Osteoblast (primary cell): Measurements from ENCODE around the gene CBX5. TPM values are rescaled to one million over a fixed set of nuclear protein-coding genes. Genes with fewer than 3 reads are reported as not detected.
A peak's percentile ranks its signal among the peaks of the same experiment; 100 is the strongest.

ENCODE experiments used
- DNase-seq: peaks from one replicate; pipeline ENCODE4 v3.0.0; 2011; ENCODE audit warnings: low spot score, mixed read lengths; ENCODE audit not compliant: insufficient read length; ENCODE audit errors: missing footprints
- H2AFZ ChIP-seq: 2 replicates; pipeline ENCODE4 v1.6.0; 2011; ENCODE audit warnings: mild to moderate bottlenecking, low read length
- H3K27ac ChIP-seq: 2 replicates; pipeline ENCODE4 v1.5.1; 2011; ENCODE audit warnings: mild to moderate bottlenecking, low read depth, low read length, moderate library complexity
- H3K27me3 ChIP-seq: 2 replicates; pipeline ENCODE4 v1.6.0; 2012; ENCODE audit warnings: mild to moderate bottlenecking, control low read depth, inconsistent platforms, low read length, moderate library complexity; ENCODE audit not compliant: insufficient read depth
- H3K36me3 ChIP-seq: 2 replicates; pipeline ENCODE4 v1.5.1; 2011; ENCODE audit warnings: mild to moderate bottlenecking, low read length, control low read depth, moderate library complexity; ENCODE audit not compliant: insufficient read depth
- H3K4me1 ChIP-seq: 2 replicates; pipeline ENCODE4 v1.5.1; 2011; ENCODE audit warnings: mild to moderate bottlenecking, low read length, control low read depth, moderate library complexity; ENCODE audit not compliant: insufficient read depth
- H3K4me2 ChIP-seq: 2 replicates; pipeline ENCODE4 v1.6.0; 2011; ENCODE audit warnings: mild to moderate bottlenecking, low read length; ENCODE audit not compliant: insufficient read depth
- H3K4me3 ChIP-seq: fragments of 200-600 bp; sonication (generic); 3 replicates; pipeline ENCODE4 v1.5.1; 2012; ENCODE audit warnings: mild to moderate bottlenecking, low read length, inconsistent platforms; ENCODE audit not compliant: insufficient read depth
- H3K79me2 ChIP-seq: 2 replicates; pipeline ENCODE4 v1.6.0; 2012; ENCODE audit warnings: mild to moderate bottlenecking, low read length, control low read depth, inconsistent platforms; ENCODE audit not compliant: insufficient read depth
- H3K9me3 ChIP-seq: 2 replicates; pipeline ENCODE4 v1.5.1; 2011; ENCODE audit warnings: low read depth, low read length, control low read depth
- H4K20me1 ChIP-seq: 2 replicates; pipeline ENCODE4 v1.6.0; 2012; ENCODE audit warnings: mild to moderate bottlenecking, low read length, control low read depth; ENCODE audit not compliant: insufficient read depth
- total RNA-seq: library from RNA; depleted of rRNA; stranded (reverse); fragments of >200 nt; gene quantifications from 2 replicates; pipeline ENCODE4 v1.2.3, GENCODE V29; 2012
- TF ChIP-seq, protein P1 (sequence below): IDR thresholded peaks from 2 replicates; pipeline ENCODE4 v1.5.1; 2011; ENCODE audit warnings: mild to moderate bottlenecking, low read depth, low read length, moderate library complexity; ENCODE audit errors: extremely low read depth

CBX5 gene
- total RNA-seq, 1 donor: 37.6 TPM

DNA sequence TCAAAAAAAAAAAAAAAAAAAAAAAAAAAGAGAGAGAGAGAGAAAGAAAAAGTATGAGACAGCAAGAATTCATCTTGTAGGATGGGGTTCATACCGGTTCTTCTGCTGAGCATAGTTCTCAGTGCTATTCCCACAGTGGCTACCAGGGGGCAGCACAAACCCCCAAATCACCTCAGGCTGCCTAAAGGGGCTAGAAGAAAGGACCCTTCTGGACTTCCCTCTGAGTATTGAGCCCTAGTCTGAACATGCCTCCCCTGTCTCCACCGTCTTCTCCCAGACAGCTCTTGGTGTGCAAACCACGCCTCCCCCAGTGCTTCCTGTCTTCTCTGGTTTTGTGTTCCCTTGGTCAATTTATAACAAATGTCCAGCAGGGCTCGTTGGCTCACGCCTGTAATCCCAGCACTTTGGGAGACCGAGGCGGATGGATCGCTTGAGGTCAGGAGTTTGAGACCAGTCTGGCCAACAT is 59.8 kb downstream of the CBX5 start:
- Histone ChIP-seq H3K36me3 (no peaks in the 10 kb centered on the region), H3K4me1 (peaks cover 47% of the 10 kb centered on the region), H3K4me2 (peak overlapping the region; percentile 62), H3K27me3 (no peaks in the 10 kb centered on the region), H2AFZ (peak overlapping the region; percentile 66), H3K9me3 (no peaks in the 10 kb centered on the region), H3K79me2 (no peaks in the 10 kb centered on the region), H3K27ac (peak overlapping the region; percentile 21), H3K4me3 (peak overlapping the region; percentile 3), H4K20me1 (no peaks in the 10 kb centered on the region)
- TF ChIP-seq, protein P1, sequence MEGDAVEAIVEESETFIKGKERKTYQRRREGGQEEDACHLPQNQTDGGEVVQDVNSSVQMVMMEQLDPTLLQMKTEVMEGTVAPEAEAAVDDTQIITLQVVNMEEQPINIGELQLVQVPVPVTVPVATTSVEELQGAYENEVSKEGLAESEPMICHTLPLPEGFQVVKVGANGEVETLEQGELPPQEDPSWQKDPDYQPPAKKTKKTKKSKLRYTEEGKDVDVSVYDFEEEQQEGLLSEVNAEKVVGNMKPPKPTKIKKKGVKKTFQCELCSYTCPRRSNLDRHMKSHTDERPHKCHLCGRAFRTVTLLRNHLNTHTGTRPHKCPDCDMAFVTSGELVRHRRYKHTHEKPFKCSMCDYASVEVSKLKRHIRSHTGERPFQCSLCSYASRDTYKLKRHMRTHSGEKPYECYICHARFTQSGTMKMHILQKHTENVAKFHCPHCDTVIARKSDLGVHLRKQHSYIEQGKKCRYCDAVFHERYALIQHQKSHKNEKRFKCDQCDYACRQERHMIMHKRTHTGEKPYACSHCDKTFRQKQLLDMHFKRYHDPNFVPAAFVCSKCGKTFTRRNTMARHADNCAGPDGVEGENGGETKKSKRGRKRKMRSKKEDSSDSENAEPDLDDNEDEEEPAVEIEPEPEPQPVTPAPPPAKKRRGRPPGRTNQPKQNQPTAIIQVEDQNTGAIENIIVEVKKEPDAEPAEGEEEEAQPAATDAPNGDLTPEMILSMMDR: peak; percentile 83
- DNase-seq: peak; percentile 82

DNA sequence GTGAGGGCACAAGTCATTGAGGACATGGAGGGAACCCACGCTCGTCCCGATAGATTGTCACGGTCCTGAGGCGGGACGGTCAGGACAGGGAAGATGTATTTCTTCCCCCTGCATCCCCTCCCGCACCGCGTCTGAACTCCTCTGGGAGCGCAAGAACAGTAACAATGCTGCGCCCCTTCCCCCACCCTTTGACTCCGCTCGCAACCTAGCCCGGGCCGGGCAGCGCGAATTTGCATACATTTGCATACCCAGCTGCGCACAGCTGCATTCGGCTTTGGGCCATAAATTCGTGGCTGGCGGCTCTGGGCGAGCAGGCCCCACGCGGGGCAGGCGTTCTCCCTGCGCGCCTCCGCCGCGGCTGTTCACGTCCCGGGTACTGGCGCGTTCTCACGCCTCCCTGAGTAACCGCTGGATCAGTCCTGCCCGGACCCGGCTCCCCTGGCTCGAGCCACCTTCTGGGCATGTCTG is 62.1 kb downstream of the CBX5 start:
- peak overlapping the region; percentile 84 for H3K4me2 ChIP-seq
- no peaks in the 10 kb centered on the region for H3K36me3 ChIP-seq
- H4K20me1 ChIP-seq: no peaks in the 10 kb centered on the region
- H3K4me1 ChIP-seq: peaks cover 46% of the 10 kb centered on the region
- H3K9me3 ChIP-seq: no peaks in the 10 kb centered on the region
- no peak for DNase-seq
- no peaks in the 10 kb centered on the region for H3K27me3 ChIP-seq
- no peaks in the 10 kb centered on the region for H3K79me2 ChIP-seq
- TF ChIP-seq, protein P1: no peak
- H2AFZ ChIP-seq: peak overlapping the region; percentile 36
- H3K4me3 ChIP-seq: peak overlapping the region; percentile 68
- H3K27ac ChIP-seq: no peak overlapping the region

DNA sequence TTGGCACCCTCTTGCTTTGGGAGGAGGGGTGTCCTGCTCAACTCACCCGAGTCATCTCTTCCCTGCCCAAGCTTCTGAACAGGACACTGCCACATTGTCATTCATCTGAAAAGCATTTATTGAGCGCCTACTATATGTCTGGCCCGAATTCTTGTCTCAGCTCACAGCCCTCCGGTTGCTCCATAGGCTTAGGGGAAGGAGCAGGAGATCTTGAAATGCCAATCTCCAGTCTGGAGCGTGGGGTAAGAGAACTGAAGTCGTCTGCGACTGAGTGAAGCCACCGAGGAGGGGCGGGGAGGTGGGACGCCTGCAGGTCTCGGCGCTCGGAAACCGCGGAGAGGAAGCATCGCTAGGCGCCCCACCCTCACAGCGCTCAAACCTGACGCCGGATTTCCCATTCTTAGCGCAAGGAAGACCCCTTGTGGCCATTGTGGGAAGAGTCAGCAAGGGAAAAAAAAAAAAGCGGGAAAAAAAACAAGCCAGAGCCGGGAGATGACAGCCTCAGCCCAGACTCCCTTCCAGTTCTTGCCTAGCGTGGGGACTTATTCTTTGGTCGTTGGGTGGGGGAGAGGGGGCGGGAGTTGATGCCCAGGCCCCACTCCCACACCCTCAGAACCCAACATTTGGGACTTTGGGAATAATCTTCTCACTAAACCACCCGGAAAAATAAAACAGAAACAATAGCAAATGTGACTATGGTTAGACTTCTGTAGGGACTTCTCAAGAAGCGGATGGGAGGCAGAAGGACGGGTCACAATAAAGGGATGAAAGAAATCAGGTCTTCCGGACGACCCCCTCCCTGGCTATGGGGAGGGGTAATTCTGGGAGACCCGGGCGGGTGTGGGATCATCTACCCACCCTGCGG is 62.9 kb downstream of the CBX5 start:
- H3K79me2 ChIP-seq: no peaks in the 10 kb centered on the region
- H3K36me3 ChIP-seq: no peaks in the 10 kb centered on the region
- peak overlapping the region; percentile 68 for H3K4me3 ChIP-seq
- peaks cover 38% of the 10 kb centered on the region for H3K4me1 ChIP-seq
- peak overlapping the region; percentile 82 for H2AFZ ChIP-seq
- DNase-seq: peak; percentile 94
- no peaks in the 10 kb centered on the region for H3K27me3 ChIP-seq
- H3K4me2 ChIP-seq: peak overlapping the region; percentile 84
- H3K9me3 ChIP-seq: no peaks in the 10 kb centered on the region
- H4K20me1 ChIP-seq: no peaks in the 10 kb centered on the region
- H3K27ac ChIP-seq: no peak overlapping the region
- TF ChIP-seq, protein P1: peak; percentile 73

DNA sequence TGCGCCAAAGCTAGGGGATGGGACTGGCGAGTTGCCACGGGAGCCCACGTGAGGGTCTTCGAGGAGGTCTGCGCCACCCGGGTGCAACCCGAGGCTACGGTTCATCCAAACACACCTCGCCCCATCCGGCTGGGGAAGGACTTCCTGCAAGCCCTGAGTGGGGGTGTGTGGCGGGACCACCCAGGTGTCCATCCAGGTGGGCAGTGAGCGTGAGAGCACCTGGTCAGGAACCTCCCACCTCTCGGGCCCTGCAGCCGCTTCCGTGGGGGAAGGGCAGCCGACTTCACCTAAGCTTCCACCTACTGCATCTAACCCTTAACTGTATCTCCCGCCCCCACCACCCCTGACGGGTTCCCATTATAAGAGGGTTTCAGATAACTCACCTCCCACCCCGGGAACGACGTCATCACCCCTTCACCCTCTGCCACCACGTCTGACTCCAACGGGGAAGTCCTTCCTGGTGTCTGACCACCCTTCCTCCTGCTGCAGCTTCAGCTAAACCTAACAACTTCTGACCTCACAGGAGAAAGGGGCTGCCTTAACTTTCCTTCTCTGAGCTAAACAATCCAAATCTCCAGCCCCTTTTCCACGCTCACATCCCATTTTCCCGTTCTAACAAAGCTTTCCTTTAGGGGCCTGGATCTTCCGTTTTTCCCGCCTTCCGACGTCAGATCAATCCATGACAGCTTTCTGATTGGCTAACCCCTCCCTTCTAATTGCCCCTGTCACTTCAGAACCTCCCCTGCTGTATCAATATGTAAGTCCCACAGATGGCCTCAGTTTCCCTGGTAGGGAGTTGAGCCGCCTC is 63.7 kb downstream of the CBX5 start:
- peak; percentile 69 for DNase-seq

More for the DNA sequence above, 63.7 kb downstream of the CBX5 start:
- Histone ChIP-seq H3K36me3 (no peaks in the 10 kb centered on the region), H4K20me1 (no peaks in the 10 kb centered on the region), H3K4me2 (peak overlapping the region; percentile 84), H3K27ac (no peak overlapping the region), H3K4me1 (peaks cover 34% of the 10 kb centered on the region), H3K9me3 (no peaks in the 10 kb centered on the region), H3K79me2 (no peaks in the 10 kb centered on the region), H3K4me3 (peak overlapping the region; percentile 68), H2AFZ (no peak overlapping the region), H3K27me3 (no peaks in the 10 kb centered on the region)
- TF ChIP-seq, protein P1: no peak
